Right ventricle myocardium superior (tissue), 1 donor: ENCODE measurements around the gene PLVAP. TPM values are rescaled to one million over a fixed set of nuclear protein-coding genes. Genes with fewer than 3 reads are reported as not detected.

Experiments used
- ATAC-seq: fragments of 200-7000 bp; cut with Tn5 transposase; one replicate; pipeline ENCODE4 v1.9.1; 2020; ENCODE audit warnings: mild to moderate bottlenecking; ENCODE audit not compliant: poor library complexity
- DNase-seq: peaks from one replicate; pipeline ENCODE4 v3.0.0-alpha.2; 2020
- intact Hi-C: fragments of 100-400 bp; cut with DNase I; formaldehyde crosslinking; loops from one replicate; pipeline ENCODE4 v1.11.2; 2022
- total RNA-seq: library from RNA; stranded (reverse); fragmentation: NEBNext Ultra II Directional; extraction: Animal tissue kit (Norgen Biotek cat#: 25700); gene quantifications from one replicate; pipeline ENCODE4 v1.2.1, GENCODE V29; 2021
- donor health status: DM: no; HTN: yes; CAD: no; lungs with severe emphysema.

Gene PLVAP
- total RNA-seq, 1 donor from 2014 or later = 18.1 TPM

DNA sequence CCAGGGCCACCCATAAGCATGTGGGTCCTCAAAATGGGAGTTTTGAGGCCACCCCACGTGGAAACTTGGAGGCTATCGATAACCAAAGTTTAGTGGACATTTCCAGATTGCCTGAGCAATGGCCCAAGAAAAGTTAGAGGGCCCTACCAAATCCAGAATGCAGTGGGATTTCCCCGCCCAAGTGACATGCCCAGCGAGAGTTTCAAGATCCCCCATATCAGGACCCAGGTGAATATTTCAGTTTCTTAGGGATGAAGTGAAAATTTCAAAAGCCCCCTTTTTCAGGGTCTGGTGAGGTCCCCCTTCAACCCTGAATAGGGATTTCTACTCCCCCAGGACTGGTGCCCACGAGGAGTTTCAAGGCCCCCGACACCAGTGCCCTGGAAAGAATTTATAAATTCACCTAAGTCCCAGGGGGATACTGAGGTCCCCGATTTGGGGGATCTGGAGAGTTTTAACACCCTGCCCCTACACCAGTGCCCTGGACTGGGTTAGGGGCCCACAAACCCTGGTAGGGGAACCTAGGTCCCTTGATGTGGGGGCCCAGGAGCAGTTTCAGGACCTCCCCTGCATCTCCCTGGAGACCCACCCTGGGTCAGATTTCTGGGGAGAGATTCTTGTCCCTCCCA lies 27.6 kb upstream of the PLVAP start:
- intact Hi-C loops = no loop called here
- DNase-seq = no peak
- no peak for ATAC-seq

DNA sequence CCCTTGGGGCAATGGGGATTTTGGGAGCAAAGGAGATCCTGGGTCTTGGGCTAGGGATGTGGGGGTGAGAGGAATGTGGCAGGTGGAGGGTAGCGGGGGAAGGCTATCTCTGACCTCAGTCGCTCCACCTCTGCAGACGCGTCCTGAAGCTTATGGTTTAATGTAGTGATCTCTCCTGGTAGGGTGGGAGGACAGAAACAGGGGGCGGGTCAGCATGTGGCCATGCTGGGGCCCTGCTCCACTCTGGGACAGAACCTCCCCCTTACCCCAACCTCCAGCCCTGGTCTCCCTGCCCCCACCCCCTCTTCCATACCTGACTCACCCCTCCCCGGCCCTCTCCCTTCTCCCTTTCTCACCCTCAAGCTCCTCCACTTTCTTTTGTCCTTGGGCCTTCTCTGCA lies 26.9 kb upstream of the PLVAP start:
- no peak for ATAC-seq
- intact Hi-C loops = no loop called here
- DNase-seq = no peak

DNA sequence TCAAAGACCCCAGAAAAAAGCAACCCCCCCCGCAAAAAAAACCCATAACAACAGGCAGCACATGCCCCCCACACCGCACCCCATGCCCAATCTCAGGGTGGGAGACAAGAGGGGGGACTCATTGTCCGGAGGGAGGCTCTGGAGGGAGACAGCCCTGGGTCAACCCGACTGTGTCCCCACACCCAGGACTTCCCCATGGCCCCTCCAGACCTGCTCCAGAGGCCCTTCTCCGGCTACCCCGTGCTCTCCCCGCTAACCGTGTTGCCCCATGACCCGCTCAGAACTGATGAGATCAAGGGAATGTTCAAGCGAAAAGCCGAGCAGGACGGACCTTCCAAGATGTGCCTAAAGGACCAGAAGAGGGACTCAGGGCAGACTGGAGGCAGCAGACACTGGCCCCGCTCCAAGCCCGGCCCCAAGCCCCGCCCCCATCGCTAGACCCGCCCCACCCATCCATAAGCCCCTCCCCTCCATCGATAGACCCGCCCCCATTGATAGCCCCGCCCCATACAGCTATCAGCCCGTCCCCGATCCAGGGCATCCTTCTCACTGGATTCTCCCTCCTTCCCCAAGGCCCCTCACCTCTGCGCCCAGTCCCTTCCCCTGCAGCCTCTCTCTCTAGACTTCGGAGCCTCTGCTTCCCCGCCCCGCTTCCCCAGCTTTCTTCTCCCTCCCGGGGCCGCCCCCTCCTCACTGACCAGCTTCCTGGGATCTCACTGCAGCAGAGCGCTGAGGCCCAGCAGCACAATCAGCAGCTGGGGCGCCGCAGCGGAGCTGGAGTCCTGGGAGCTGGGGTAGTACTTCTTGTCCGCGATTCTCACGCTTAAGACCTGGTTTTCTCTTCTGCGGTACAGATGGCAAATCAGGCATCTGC lies 26.1 kb upstream of the PLVAP start:
- ATAC-seq = no peak
- DNase-seq = no peak
- intact Hi-C loops = no loop called here

DNA sequence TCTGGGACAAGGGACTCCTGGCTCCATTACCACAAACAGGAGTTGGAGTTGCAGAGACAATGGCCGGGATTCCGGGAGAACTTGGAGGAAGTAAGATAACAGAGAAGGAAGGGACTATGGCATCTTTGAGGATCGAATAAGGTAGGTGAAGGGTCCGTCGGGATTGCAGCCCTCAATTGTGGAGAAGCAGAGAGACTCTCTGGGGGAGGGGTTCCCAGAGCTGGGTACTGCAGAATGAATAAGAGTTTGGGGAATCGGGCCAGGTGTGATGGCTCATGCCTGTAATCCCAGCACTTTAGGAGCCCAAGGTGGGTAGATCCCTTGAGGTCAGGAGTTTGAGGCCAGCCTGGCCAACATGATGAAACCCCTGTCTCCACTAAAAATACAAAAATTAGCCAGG lies 24.5 kb upstream of the PLVAP start:
- DNase-seq = no peak
- no peak for ATAC-seq
- intact Hi-C loops = no loop called here

DNA sequence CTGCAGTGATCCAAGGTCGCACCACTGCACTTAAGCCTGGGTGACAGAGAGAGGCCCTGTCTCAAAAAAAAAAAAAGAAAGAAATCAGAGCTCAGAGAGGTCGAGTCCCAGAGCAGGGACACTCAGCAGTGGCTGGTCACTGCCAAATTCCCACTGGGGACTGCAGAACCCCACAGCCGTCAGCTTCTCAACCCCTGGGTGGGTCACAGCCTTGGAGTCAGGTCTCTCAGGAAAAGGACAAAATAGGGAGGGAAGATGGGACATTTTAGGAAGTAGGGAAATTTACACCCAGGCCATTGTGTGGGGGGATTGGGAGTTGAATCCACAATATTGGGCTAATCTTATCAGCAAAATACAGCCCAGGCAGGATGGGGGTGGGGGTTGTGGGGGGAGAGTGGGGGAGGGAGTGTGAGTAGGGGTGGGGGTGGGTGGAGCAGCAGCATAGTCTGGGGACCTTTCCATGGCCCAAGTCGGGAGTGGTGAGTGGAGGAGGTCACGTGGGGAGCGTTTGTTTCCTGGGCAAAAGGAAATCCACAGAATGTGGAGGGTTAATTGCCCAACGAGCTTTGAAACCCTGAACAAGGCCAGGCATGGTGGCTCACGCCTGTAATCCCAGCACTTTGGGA lies 21.9 kb upstream of the PLVAP start:
- DNase-seq (no peak), ATAC-seq (no peak)
- intact Hi-C loops = loop anchor here (5.0 kb wide), 1 partner anchor 68 kb away; no protein-coding TSS in a partner anchor

DNA sequence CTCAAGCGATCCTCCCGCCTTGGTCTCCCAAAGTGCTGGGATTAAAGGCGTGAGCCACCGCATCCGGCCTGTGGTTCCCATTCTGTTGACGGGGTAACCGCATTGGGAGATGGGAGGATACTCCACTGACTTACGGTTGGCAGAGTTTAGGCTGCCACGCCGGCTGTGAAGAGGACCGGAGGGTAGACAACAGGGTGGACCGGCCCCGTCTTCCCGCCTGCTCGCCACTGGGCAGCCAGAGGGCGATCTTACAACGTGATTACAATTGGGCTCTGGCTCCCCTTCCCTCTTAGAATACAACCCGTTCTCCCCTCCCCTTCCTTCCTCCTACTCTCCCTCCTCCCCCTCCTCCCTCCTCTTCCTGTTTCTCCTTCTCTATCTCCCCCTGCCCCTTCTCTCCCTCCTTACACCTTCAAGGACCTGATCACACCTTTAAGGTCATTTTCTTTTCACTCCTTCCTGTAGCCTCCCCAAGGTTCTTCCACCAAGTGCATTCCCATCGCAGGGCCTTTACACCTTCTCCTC lies 17.8 kb upstream of the PLVAP start:
- intact Hi-C loops = loop anchor here (5.0 kb wide), 1 partner anchor 72 kb away; no protein-coding TSS in a partner anchor
- peak; percentile 61 for ATAC-seq
- peak; percentile 86 for DNase-seq

DNA sequence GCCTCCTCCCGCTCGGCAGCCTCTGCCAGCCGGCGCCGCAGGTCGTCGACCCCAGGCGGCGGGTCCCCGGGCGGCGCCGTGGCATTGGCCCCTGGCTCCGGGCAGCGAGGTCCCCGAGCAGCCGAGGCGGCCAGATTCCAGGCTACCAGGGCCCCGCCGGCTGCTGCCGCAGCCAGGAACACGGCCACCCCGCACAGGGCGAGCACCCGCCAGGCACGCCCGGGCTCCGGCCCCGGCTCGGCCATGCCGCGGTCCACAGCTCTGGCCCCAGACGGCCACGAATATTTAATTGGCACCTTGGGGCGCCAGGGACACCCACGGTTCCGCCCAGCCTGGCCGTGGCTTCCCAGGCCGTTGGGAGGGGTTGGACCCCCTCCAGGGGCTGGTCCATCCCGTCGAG lies 16.8 kb upstream of the PLVAP start, which contains the start of gene CCDC194:
CCDC194 (minus strand) TSS at position 283 of the 400 bp plus-strand sequence; CDS start at position 245, 38 bp downstream.
- intact Hi-C loops = no loop called here
- DNase-seq (no peak), ATAC-seq (no peak)

DNA sequence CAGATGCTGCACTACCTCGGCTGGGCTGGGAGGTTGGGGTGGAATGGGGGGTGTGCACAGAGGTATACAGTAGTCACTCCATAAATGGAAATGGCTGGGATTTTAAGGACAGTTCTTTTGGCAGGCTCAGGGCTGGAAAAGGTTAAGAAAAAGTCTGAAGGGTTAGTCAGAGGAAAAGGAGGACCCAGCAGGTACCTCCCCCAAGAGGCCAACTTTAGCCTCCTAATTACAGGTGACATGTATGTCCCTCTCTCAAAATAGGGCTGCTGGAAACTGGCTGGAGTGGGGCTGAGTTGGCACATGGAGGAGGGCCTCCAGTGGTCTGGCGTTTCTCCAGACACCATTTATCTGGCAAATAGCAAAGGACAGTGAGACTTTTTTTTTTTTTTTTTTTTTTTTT lies 15.9 kb upstream of the PLVAP start:
- intact Hi-C loops = no loop called here
- ATAC-seq (no peak), DNase-seq (no peak)

DNA sequence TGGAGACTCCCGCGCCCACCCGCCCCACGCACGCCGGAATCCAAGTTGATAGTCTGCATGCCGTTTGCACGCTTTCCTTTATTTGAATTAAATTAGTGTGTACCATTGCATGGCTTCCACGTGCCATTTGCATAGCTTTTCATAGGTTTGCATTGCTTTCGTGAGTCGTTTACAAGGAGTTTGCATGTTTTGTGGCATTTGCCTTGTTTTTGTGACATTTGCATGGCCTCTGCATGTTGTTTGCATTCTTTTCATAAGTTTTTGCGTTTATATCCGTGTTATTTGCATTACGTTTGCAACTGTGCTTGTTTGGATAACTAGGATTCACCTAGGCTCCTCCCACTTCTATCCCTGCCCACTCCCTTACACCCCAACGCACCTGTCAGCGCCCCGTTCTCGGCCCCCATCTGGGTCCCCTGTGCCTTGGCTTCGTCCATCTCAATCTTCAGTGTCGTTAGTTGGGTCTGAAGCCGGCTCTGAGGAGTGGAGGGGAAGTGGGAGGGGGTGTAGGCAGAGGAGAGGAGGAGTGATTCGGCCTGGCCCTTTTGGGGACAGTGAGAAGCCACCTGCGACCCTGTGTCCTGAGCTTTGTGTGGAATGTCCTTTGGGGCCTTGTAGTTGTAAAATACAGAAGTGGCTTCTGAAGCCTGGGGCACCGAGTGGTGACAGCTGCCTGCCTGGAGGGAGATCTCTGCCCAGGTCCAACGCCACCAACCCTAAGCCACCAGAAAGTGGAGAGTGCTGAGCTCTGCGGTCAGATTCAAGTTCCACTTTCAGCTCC lies 14.4 kb upstream of the PLVAP start:
- no peak for DNase-seq
- ATAC-seq = no peak
- intact Hi-C loops = no loop called here

DNA sequence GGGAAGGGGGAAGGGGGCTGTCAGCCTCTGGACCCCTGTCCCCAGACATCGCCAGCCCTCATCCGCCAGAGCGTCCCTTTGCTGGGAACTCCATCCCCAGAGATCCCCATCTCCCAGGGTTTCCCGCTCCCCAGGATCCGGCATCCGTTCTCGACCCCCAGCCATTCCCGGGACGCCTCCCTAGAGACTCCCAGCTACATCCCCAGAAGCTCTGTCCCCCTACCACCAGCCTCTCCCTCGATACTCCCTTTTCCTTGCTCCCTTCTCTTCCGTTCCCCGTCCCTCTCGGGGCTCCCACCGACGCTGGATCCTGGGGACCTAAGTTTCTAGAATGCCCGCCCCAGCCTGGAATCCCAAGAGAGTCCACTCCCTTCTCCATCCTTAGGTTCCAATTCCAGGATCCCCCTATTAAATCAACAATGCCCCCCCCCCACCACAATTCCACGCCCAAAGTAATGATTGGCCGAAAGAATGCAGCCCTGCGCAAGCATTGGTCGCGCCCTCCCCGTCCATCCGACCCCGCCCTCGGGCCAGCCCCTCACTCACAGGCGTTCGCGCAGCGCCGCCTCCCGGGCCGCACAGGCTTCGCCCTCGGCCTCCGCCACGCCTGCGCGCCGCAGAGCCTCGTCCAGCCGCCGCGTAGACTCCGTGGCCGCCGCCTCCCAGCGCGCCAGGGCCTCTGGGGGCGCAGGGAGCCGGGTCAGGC lies 13.7 kb upstream of the PLVAP start:
- intact Hi-C loops = no loop called here
- DNase-seq (peak; percentile 93), ATAC-seq (peak; percentile 97)

DNA sequence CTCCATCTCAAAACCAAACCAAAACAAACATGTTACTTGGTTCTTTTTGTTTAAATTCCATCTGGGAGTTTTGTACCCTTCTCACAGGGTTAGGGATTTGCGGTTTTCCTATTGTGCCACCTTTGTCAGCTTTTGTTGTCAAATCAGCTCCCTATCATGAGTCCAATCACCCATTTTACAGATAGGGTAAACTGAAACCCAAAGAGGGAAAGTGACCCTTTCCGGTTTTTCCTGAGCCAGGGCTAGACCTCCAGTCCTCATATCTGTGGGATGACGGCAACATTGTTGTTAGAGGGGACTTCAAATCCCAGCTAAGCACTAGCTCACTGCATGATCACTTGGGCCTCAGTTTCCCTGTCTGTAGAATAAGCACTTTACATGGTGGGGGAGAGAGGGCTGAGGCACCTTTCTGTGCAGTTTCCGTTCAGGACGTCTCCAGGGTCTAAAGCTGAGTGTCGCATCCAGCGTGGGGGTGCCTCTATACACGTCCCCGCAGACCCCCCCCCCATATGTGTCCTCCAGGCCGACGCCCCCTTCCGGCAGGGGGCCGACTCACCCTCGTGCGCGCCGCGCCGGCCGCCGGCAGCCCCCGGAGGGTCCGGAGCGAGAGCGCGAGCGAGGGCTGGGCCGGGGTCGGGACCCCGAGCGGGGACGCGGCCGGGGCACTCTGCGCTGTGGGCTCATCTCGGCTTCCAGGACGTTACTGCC lies 13.0 kb upstream of the PLVAP start:
- DNase-seq (no peak), ATAC-seq (no peak)
- intact Hi-C loops = loop anchor here (5.0 to 10.0 kb wide), 2 partner anchors 43 to 95 kb away; no protein-coding TSS in a partner anchor

DNA sequence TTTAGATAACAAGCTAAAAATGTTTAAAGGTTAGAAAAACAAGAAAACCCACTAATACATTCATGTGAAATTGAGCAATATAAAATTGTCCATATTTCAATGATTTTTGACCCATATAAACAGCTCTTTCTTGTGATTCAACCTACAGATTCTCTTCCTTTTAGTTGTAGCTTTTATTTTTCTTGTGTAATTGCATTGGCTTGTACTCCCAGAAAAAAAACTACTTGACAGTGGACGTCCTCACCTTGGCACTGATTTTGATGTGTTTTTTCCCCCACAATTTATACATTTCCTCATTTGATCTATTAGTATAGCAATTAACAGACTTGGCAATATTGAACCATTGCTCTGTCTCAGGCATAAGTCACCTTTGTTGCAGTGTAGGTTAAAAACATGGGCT lies 12.1 kb upstream of the PLVAP start:
- intact Hi-C loops = loop anchor here (5.0 to 10.0 kb wide), 2 partner anchors 42 to 94 kb away; no protein-coding TSS in a partner anchor
- DNase-seq = no peak
- ATAC-seq = no peak

DNA sequence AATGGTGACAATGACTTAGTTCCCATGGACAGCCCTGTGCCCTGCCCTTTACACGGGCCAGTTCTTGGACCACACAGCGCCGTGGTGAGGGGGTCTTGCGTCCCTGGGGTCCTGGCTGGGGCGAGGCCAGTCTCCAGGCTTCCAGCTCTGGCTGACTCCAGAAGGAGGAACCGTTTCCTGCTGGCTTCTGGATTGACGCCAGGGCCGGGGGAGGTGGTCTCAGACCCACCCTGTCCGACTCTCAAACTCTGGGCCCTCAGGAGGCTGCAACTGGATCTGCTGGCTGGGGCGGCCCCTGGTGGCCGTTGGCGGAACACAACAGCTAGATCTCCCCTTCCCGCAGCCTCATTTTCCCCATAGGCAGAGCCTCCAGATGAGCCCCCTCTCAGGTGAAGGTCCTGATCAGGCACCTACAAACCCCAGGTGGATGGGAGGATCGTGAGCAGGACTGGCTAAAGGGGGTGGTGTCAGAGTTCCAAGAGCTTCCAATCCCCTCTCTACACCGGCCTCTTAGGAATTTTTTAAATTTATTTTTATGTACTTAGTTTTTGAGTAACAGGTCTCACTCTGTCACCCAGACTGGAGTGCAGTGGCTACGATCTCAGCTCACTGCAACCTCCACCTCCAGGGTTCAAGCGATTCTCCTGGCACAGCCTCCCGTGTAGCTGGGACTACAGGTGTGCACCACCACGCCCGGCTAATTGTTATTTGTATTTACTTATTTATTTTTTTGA lies 8.9 kb upstream of the PLVAP start:
- DNase-seq (peak; percentile 81), ATAC-seq (peak; percentile 70)
- intact Hi-C loops = loop anchor here (5.0 to 10.0 kb wide), 2 partner anchors 39 to 91 kb away; no protein-coding TSS in a partner anchor

DNA sequence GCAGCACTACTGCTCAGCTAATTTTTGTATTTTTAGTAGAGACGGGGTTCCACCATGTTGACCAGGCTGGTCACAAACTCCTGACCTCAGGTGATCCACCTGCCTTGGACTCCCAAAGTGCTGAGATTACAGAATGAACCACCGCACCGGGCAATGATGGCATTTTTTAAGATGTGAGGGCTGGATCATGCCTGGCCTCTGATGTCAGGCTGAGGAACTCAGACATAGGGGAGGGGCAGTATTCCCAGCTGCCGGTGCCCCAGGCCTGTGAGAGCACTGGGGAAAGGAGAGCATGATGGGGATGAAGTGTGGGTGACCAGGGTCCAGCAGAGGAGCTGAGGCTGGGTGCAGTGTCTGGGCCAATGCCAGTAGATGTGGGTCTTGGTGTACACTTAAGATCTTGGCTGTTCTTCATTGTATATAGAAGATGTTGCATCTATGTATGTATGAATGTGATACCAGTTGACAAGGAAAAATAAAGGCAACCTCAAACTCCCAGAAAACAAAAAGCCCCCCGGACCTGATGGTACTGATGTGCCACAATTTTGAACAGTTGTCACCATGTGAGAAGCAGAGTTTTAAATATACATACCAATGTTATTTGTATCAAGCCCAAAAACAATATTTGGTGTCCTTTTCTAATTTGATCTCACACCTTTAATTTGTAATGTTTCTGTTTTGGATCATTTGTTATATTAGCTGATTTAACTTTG lies 3.4 kb upstream of the PLVAP start:
- DNase-seq (no peak), ATAC-seq (no peak)
- intact Hi-C loops = loop anchor here (10.0 kb wide), 1 partner anchor 86 kb away; no protein-coding TSS in a partner anchor

DNA sequence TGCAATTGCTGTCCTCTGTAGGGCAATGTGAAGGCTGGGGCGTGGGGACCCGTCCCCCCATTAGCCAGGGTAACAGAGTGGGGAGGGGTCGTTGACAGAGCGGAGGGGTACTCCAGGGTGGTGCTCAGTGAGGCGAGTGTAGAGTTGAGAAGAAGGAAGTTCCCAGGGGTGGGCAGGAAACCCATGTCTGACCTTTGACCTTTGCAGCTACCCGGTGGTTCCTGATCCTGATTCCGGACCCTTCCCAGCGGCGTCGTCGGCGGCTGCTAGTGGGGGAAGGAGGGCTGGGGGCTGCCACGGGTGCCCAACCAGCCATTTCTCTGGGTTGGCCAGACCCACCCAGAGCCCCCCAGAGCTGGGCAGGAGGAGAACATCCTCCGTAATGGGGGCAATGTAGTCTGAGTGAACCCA lies 2.1 kb upstream of the PLVAP start:
- ATAC-seq (no peak), DNase-seq (no peak)
- intact Hi-C loops = no loop called here

DNA sequence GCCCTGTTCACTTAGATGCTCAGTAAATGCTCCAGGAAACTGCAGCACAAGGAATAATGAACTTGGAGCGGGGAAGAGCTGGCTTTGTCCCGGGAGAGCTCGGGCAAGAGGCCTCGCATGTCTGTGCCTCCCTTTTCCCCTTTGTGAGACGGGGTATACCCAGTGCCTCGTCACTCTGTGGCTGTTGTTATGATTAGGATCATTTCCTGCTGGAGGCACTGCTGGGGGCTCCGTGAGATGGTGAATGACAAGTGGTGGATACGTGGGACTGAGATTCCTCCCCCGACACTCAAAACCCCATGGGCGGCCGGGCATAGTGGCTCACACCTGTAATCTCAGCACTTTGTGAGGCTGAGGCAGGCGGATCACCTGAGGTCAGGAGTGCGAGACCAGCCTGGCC lies 1.1 kb upstream of the PLVAP start:
- no peak for DNase-seq
- no peak for ATAC-seq
- intact Hi-C loops = no loop called here
